Colonic mucosa (tissue), 4 donors: ENCODE data around the gene CD109. TPM values are rescaled to one million over a fixed set of nuclear protein-coding genes. Genes with fewer than 3 reads are reported as not detected.

Source experiments
- DNase-seq: peaks from one replicate; pipeline ENCODE4 v3.0.0-alpha.2; 2020
- H3K27ac ChIP-seq: fragments of 200-600 bp; one replicate; pipeline ENCODE4 v1.8.0; 2021
- H3K27me3 ChIP-seq: fragments of 200-600 bp; one replicate; pipeline ENCODE4 v1.8.0; 2021
- H3K36me3 ChIP-seq: fragments of 200-600 bp; one replicate; pipeline ENCODE4 v1.8.0; 2021
- H3K4me1 ChIP-seq: fragments of 200-600 bp; one replicate; pipeline ENCODE4 v1.8.0; 2021; ENCODE audit warnings: mild to moderate bottlenecking
- H3K4me3 ChIP-seq: fragments of 200-600 bp; one replicate; pipeline ENCODE4 v1.8.0; 2021
- H3K9ac ChIP-seq, 2 donors: one replicate each; pipeline ENCODE4 v1.7.0; 2013; ENCODE audit warnings: control low read depth in 2 of 2, low read depth in 2 of 2, low read length in 2 of 2
- H3K9me3 ChIP-seq: fragments of 200-600 bp; one replicate; pipeline ENCODE4 v1.8.0; 2021
- intact Hi-C: fragments of 100-400 bp; cut with DNase I; formaldehyde crosslinking; loops from one replicate; pipeline ENCODE4 v1.14.1; 2022
- total RNA-seq, 2 donors: library from RNA; stranded (reverse); fragmentation: NEBNext Ultra II Directional in 1 of 2; extraction: Animal tissue kit (Norgen Biotek cat#: 25700) in 1 of 2; gene quantifications; one replicate each; pipeline ENCODE4 v1.2.1, GENCODE V29; 2021
- TF ChIP-seq, protein P1 (sequence below): fragments of 200-600 bp; IDR thresholded peaks from one replicate; pipeline ENCODE4 v1.8.0; 2022; ENCODE audit warnings: antibody characterized with exemption, mild to moderate bottlenecking
- donor health status: healthy.
- donor health status: DM: no; HTN: no; CAD: no.
- donor health status: DM: no; HTN: no; CAD: no.

CD109 gene
- total RNA-seq, 2 donors from 2014 or later = 1.1 to 4.5 TPM

- intact Hi-C loops = no loop called here
- Histone ChIP-seq H3K27ac (no peak overlapping the region), H3K4me1 (no peaks in the 10 kb centered on the region), H3K9ac (no peak overlapping the region), H3K36me3 (no peaks in the 10 kb centered on the region), H3K4me3 (no peak overlapping the region), H3K27me3 (no peaks in the 10 kb centered on the region), H3K9me3 (no peaks in the 10 kb centered on the region)
- TF ChIP-seq, protein P1, sequence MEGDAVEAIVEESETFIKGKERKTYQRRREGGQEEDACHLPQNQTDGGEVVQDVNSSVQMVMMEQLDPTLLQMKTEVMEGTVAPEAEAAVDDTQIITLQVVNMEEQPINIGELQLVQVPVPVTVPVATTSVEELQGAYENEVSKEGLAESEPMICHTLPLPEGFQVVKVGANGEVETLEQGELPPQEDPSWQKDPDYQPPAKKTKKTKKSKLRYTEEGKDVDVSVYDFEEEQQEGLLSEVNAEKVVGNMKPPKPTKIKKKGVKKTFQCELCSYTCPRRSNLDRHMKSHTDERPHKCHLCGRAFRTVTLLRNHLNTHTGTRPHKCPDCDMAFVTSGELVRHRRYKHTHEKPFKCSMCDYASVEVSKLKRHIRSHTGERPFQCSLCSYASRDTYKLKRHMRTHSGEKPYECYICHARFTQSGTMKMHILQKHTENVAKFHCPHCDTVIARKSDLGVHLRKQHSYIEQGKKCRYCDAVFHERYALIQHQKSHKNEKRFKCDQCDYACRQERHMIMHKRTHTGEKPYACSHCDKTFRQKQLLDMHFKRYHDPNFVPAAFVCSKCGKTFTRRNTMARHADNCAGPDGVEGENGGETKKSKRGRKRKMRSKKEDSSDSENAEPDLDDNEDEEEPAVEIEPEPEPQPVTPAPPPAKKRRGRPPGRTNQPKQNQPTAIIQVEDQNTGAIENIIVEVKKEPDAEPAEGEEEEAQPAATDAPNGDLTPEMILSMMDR = no peak
- DNase-seq = no peak
Measured at GRCh38 chr6:73867411-73867810, 171.4 kb downstream of the CD109 start.

- H3K9ac ChIP-seq = no peak overlapping the region
- no peak for DNase-seq
- H3K9me3 ChIP-seq = no peaks in the 10 kb centered on the region
- intact Hi-C loops = no loop called here
- no peaks in the 10 kb centered on the region for H3K36me3 ChIP-seq
- TF ChIP-seq, protein P1 = no peak
- H3K27me3 ChIP-seq = no peaks in the 10 kb centered on the region
- H3K4me1 ChIP-seq = no peaks in the 10 kb centered on the region
- H3K27ac ChIP-seq = no peak overlapping the region
- no peak overlapping the region for H3K4me3 ChIP-seq
Measured at GRCh38 chr6:73870907-73871306, 174.9 kb downstream of the CD109 start.

GRCh38 chr6:73873081-73873480 lies 177.1 kb downstream of the CD109 start:
- intact Hi-C loops = no loop called here

More at GRCh38 chr6:73873081-73873480, 177.1 kb downstream of the CD109 start:
- no peak overlapping the region for H3K27ac ChIP-seq
- H3K36me3 ChIP-seq = no peaks in the 10 kb centered on the region
- H3K4me3 ChIP-seq = no peak overlapping the region
- TF ChIP-seq, protein P1 = no peak
- no peaks in the 10 kb centered on the region for H3K27me3 ChIP-seq
- no peak for DNase-seq
- H3K9me3 ChIP-seq = no peaks in the 10 kb centered on the region
- H3K9ac ChIP-seq = no peak overlapping the region
- H3K4me1 ChIP-seq = no peaks in the 10 kb centered on the region

Other genes with a start within 250 kb of the CD109 start
- 1 to 10 TPM; 4.1 to 5.6 TPM for gene CGAS, start 243.9 kb upstream of the CD109 start, total RNA-seq
- gene MTO1, start 234.5 kb upstream of the CD109 start, total RNA-seq = 10 to 100 TPM; 25.5 to 29.2 TPM
- 1,000 to 10,000 TPM; 7,049 to 8,990 TPM for gene EEF1A1, start 175.2 kb upstream of the CD109 start, total RNA-seq
- 10 to 100 TPM; 24.4 to 41.5 TPM for gene SLC17A5, start 42.2 kb upstream of the CD109 start, total RNA-seq